T-helper 22 cell (primary cell): ENCODE data around the gene MOB3B.

Experiments
- DNase-seq: peaks from one replicate; pipeline ENCODE4 v3.0.0-alpha.2; 2020; ENCODE audit warnings: low read depth

Gene MOB3B

GRCh38 chr9:27529316-27530278 is at the start of gene MOB3B:
Gene MOB3B, minus strand, starts transcription at chr9:27529814. Its CDS starts 74,264 bp downstream, at chr9:27455550.
- peak; percentile 44 for DNase-seq

DNA sequence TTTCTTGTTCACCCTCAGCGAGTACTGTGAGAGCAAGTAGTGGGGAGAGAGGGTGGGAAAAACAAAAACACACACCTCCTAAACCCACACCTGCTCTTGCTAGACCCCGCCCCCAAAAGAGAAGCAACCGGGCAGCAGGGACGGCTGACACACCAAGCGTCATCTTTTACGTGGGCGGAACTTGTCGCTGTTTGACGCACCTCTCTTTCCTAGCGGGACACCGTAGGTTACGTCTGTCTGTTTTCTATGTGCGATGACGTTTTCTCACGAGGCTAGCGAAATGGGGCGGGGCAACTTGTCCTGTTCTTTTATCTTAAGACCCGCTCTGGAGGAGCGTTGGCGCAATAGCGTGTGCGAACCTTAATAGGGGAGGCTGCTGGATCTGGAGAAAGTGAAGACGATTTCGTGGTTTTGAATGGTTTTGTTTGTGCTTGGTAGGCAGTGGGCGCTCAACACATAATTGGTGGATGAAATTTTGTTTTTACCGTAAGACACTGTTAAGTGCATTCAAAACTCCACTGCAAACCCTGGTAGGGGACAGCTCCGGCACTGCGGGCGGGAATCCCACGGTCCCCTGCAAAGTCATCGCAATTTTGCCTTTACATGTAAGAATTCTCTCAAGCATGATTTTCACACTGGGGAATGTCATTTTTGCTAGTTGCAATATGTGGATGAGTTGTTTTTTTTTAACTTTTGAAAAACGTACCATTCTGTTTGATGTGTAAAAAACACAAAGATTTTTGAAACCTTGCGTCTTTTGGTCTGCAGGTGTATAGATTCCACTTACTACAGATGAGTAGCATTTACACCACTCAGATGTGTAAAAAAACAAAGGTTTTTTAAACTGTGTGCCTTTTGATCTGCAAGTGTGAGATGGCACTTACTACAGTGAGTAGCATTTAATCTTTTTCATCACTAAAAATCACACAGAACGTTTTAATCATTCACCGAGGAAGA is 44.3 kb upstream of the MOB3B start:
- DNase-seq: peak; percentile 97

DNA sequence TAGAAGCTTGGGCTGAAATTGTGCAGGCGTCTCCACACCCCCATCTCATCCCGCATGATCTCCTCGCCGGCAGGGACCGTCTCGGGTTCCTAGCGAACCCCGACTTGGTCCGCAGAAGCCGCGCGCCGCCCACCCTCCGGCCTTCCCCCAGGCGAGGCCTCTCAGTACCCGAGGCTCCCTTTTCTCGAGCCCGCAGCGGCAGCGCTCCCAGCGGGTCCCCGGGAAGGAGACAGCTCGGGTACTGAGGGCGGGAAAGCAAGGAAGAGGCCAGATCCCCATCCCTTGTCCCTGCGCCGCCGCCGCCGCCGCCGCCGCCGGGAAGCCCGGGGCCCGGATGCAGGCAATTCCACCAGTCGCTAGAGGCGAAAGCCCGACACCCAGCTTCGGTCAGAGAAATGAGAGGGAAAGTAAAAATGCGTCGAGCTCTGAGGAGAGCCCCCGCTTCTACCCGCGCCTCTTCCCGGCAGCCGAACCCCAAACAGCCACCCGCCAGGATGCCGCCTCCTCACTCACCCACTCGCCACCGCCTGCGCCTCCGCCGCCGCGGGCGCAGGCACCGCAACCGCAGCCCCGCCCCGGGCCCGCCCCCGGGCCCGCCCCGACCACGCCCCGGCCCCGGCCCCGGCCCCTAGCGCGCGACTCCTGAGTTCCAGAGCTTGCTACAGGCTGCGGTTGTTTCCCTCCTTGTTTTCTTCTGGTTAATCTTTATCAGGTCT is 43.5 kb upstream of the MOB3B start, which contains the start of gene C9orf72:
C9orf72 (minus strand) TSS at position 564 of the 716 bp plus-strand sequence. CDS start 6,361 bp downstream, outside the sequence.
- DNase-seq: peak; percentile 80

- DNase-seq: no peak
Measured at GRCh38 chr9:27572566-27572917, 42.9 kb upstream of the MOB3B start.

DNA sequence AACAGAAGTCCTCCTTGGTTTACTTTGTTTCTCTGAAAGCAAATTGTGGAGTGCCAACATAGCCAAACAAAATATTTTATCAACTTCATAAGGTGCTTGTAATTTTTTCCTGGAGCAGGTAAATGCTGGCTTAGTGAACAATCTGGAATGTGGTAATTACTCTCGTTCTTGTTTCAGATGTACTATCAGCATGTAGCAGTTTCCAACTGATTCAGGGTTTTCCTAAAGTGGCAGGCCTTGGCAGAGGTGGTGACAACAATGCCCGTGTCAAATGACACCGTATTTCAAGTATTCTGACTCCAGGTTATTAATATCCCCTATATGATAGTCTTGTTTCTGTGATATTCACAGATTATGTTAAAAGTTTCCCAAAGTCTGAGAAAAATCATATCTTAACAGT is 42.4 kb upstream of the MOB3B start:
- DNase-seq: no peak

DNA sequence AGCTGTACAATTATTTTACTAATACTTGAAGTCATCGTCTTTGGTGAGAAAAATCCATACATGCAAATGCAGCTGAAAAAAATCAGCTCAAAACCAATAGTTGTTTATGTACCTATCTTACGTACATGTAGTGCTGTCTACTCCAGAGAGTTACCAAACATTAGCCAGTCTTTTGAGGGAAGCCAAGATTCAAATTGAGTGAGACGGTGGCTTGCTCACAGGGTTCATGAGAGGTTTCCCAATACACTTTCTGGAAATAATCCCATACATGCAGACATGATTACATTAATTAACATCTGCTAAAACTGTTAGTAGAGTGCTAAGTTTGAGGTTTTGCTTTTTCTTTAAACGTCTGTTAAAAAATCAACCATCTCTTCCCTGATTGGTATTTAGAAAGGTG is 41.4 kb upstream of the MOB3B start:
- DNase-seq: no peak

- no peak for DNase-seq
Measured at GRCh38 chr9:27569406-27569805, 39.8 kb upstream of the MOB3B start.

GRCh38 chr9:27566118-27566517 is 36.5 kb upstream of the MOB3B start:
- DNase-seq: no peak

GRCh38 chr9:27565696-27566095 is 36.1 kb upstream of the MOB3B start:
- no peak for DNase-seq

GRCh38 chr9:27564670-27565069 is 35.1 kb upstream of the MOB3B start:
- no peak for DNase-seq

- no peak for DNase-seq
Measured at GRCh38 chr9:27563738-27564430, 34.3 kb upstream of the MOB3B start.

GRCh38 chr9:27561685-27562084 is 32.1 kb upstream of the MOB3B start:
- DNase-seq: no peak

DNA sequence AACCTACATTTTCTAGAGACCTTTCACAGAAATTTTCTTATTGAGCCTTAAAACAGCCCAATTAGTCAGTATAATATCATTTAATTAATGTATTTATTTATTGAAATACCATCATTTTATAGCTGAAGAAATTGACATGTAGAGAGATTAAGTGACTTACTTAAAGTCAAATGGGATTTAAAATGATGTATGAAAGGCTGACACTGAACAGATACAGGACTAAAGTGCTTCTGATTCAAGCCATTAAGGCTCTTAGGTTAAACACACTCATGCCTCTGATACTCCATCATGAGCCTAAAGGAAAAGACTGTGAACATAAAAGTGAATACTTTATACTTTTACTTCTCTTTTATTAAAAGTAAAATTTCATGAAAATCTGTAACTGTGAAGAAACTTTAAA is 30.8 kb upstream of the MOB3B start:
- no peak for DNase-seq

DNA sequence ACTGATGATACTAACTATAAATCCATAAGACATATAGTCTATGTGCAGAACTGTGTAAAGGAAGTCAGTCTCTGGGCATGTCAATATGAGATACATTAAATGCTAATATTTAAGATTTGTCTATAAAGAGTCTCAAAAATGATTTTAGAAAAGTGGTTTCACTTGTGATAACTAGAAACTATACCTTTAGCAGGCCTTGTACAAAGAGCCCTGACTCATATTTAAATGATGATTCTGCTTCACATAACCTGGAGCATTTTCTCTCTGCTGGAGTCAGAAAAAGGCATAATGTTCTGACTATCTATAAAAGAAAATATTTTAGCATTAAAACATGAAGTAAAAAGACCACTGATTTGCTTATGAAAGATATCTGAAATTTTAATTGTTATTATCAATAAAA is 28.7 kb upstream of the MOB3B start:
- no peak for DNase-seq

DNA sequence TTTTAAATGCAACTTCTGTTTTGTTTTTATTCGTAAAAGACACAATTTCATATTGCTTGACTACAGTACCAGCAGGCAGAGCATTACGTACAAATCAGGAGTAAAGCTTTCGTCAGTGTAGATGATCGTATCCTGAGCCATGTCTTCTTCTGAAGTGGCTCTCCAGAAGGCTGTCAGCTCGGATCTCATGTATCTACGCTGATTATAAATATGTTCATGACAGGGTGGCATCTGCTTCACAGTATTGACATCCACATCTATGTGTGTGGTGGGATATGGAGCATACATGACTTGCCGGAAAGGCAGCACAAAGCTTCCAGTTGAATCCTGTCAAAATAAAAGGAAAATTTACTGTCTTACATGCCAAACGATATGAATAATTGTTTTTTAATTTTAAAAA is 26.9 kb upstream of the MOB3B start:
- no peak for DNase-seq

DNA sequence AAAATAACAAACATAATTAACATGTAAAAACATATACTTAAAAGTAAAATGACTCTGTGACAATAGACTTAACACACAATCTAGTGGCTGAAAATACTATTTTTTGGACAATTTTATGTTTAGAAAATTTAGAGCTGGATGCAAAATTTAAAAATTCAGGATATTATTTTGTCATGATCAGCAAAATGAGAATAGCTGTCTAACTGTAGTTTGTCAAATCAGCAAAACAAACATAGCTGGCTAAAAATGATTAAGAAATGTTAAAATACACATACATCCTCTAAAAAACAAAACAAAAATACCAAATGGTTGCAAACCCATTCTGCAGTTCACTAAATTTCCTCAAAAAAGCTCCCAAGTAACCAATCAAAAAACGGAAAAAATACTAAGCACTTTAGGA is 25.1 kb upstream of the MOB3B start:
- DNase-seq: no peak

DNA sequence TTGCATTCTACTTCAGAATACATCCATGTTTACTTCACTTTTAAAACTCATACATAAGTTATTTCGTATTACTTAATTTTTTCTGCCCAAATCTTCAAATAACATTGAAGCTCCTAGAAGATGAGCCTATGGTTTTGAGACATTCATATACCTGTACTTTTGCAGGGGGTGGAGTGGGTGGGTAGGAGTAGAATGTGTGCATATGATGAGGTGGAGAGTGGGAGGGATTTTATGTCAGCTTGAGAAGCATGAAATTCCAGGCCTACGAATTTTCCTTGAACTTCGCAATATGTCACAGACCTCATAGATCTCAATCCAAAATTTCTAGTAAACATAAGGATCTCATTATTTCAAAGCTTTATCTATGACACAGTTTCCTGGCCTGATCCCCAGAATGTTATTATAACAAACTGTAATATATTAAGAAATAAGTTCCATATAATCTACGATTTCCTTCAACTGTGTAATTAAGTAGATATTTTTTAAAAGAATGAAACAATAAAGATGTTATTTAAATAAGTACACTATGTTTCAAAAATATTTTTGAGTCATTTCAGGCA is 19.7 kb upstream of the MOB3B start:
- no peak for DNase-seq

DNA sequence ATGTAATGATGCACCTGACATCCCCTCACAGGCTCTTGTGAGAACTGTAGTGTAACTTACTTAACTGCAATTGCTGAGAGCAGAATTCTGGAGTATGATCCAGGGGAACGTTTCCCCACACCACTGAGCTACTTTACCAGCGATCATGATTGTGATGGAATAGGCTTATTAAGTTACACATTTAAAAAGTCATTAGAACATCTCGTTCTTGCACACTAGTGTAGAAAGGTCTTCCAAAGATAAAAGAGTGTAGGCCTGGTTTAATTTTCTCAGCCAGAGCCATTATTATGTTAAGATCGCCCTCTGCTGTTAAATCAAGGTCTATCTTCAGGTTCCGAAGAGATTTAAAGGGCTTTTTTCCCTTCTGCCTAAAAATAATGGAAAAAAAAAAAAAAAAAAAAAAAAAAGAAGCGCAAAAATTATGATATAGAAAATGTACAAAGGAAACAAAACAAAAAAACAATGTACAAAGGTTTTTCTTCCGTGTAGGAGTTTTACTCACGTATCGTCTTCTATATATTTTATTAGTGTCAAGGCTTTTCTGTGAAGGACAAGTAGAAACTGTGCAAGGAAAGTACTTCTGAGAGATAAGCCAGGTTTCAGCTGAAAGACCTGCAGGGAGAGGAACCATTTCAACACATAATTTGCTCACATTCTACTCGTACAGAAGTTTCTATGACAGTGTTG is 18.6 kb upstream of the MOB3B start:
- DNase-seq: no peak

DNA sequence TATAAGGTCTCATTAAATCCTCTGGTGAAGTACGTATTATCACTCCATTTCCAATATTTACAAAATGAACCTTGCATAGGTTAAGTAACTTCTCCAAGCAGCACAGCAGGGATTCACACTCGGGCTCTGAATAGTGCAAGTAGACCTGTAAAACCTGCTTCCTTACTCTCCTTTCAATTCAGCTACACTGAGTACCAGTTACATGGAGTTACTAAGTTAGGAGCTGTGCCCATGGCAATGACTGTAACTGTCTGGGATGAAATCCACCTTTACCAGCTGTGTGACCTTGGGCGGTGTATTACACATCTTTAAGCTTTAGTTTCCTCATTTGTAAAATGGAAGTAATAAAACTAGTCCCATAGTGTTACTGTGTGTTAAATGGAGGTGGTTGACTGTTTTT is 15.9 kb upstream of the MOB3B start:
- DNase-seq: no peak

DNA sequence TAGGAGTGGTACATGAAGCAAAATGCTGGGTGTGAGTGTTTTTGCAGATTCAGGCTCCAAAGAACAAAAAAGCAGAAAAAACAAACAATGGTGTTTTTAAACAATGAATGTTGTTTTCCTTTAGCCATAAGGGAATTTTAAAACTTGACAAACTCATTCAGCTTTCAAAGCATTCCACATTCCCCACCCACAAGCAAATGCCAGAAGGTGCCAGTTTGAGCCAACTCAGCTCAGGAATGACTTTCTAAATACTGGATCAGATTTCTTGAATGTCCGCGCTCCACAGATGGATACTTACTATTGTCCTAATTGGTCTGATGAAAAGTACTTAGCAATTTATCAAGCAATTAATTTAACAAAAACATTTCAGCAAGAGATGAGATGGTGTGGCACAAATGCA is 12.9 kb upstream of the MOB3B start:
- DNase-seq: no peak

DNA sequence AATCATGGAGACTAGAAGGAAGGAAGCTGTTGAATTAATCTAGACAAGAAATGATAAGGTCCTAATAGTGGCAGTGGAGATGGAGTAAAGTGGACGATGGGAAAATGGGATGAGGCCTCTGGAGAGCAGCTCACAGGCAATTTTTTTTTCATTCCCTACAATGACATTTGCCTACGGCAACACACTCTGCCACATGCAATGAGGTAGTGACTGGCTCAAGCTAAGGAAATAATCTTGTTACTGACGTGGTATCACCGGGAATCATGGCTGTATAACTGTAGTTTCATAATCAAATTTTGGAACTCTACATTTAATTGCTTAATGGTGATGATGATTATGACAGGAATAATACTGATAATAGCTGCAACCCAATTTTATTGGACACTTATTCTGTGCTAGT is 12.1 kb upstream of the MOB3B start:
- no peak for DNase-seq
